ENCODE measurements around the gene EPSTI1. TPM values are rescaled to one million over a fixed set of nuclear protein-coding genes. Genes with fewer than 3 reads are reported as not detected.
"Not testable (repeated sequence)": the region's sequence is repeated elsewhere in the genome, so short reads cannot be mapped to it uniquely, and the experiment has no call there.

Gene EPSTI1
- total RNA-seq, 1 donor: 15.1 TPM

- no peak for TF ChIP-seq CTCF (IDR thresholded peaks at IDR 0.05; ENCODE audit: insufficient read depth, low read depth, low read length)
- peak; percentile 56 for DNase-seq (ENCODE audit: low read depth)
- H3K4me3 ChIP-seq (ENCODE audit: low read depth, low read length): peak overlapping the region; percentile 0
Observed at GRCh38 chr13:42865768-42866102, 126.3 kb downstream of the EPSTI1 start.

- H3K4me3 ChIP-seq (ENCODE audit: low read depth, low read length): peak overlapping the region; percentile 0
- no peak for DNase-seq (ENCODE audit: low read depth)
- no peak for TF ChIP-seq CTCF (IDR thresholded peaks at IDR 0.05; ENCODE audit: insufficient read depth, low read depth, low read length)
Observed at GRCh38 chr13:42864952-42865767, 126.9 kb downstream of the EPSTI1 start.

GRCh38 chr13:42862370-42862769, 129.7 kb downstream of the EPSTI1 start:
- DNase-seq (ENCODE audit: low read depth); H3K4me3 ChIP-seq (ENCODE audit: low read depth, low read length): not testable (repeated sequence)

GRCh38 chr13:42860485-42860884, 131.6 kb downstream of the EPSTI1 start:
- DNase-seq (ENCODE audit: low read depth): no peak
- no peak overlapping the region for H3K4me3 ChIP-seq (ENCODE audit: low read depth, low read length)
- no peak for TF ChIP-seq CTCF (IDR thresholded peaks at IDR 0.05; ENCODE audit: insufficient read depth, low read depth, low read length)

- TF ChIP-seq CTCF (IDR thresholded peaks at IDR 0.05; ENCODE audit: insufficient read depth, low read depth, low read length): no peak
- no peak for DNase-seq (ENCODE audit: low read depth)
- no peak overlapping the region for H3K4me3 ChIP-seq (ENCODE audit: low read depth, low read length)
Observed at GRCh38 chr13:42859760-42860159, 132.3 kb downstream of the EPSTI1 start.

- no peak for DNase-seq (ENCODE audit: low read depth)
- no peak overlapping the region for H3K4me3 ChIP-seq (ENCODE audit: low read depth, low read length)
- TF ChIP-seq CTCF (IDR thresholded peaks at IDR 0.05; ENCODE audit: insufficient read depth, low read depth, low read length): no peak
Observed at GRCh38 chr13:42855410-42855809, 136.6 kb downstream of the EPSTI1 start.

GRCh38 chr13:42852136-42852535, 139.9 kb downstream of the EPSTI1 start:
- no peak for DNase-seq (ENCODE audit: low read depth)
- no peak for TF ChIP-seq CTCF (IDR thresholded peaks at IDR 0.05; ENCODE audit: insufficient read depth, low read depth, low read length)
- H3K4me3 ChIP-seq (ENCODE audit: low read depth, low read length): no peak overlapping the region
